ENCODE results near the gene CARD16. TPM values are rescaled to one million over a fixed set of nuclear protein-coding genes. Genes with fewer than 3 reads are reported as not detected.

CARD16 gene
- total RNA-seq (2022; extraction: Qiagen RNA extraction; ENCODE audit: low read depth), result 0.29 TPM in 1 of 5 replicates, not detected in the others

DNA sequence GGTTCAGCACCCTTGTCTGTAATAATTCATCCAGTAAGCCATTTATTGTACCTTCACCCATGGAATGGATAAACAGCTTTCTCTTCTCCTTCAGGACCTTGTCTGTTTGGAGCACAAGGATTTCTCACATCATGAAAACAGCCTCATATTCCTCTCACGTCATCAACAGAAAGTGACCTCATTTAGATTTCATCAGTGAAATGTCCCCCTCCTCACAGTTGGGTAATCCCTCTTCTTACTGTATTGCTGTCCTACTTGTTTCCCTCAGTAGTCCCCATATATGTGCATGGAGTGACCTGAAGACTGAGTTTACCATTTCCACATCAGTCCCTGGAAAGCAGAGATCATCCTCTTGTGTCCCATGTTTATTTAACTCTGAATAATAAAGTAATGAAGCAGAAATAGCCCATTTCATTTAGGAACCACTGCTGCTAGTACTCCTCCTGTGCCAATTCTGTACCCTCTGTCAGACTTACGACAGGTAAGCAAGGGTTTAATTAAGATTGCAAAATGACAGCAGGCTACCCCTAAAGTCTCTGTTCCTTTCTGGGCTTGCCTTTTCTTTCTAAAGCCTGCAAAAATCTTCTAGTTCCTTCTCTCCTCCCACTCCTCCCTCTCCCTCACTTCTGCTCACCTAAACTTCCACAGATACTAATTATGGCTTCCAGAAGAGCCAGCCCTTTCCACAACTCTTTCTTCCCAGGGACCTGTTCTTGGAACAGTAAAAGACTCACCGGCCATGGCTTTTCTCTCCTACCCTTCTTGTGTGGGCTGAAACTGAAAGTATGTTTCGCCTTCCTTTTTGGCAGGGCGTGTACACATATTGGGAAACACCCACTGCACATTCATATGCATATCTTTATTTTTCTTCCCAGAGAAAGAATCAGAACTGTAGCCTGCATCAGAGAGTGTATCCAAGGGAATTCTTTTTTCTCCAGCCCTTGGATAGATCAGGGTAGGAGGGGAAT, at the start of gene CARD16:
CARD16 (minus strand) TSS at position 779 of the 968 bp plus-strand sequence; CDS start at position 741, 38 bp downstream.

DNA sequence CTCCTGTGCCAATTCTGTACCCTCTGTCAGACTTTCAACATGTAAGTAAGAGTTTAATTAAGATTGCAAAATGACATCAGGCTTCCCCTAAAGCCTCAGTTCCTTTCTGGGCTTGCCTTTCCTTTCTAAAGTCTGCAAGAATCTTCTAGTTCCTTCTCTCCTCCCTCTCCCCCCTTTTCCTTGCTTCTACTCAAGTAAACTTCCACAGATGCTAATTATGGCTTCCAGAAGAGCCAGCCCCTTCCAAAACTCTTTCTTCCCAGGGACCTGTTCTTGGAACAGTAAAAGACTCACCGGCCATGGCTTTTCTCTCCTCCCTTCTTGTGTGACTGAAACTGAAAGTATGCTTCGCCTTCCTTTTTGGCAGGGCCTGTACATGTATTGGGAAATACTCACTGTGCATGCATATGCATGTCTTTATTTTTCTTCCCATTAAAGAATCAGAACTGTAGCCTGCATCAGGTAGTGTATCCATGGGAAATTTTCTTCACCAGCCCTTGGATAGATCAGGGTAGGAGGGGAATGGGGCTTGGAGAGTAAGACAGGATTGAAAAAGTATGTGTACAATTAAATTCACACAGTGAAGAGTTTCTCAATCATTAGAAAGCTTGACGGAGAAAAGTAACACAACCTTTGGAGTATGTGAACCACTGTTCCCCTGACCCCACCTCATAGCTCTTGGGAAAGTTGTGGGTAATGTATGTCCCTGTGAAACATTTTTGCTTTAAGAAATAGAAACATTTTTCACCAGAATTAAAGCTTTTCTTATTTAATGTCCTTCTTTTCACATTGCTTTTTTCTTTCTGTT, 10.1 kb downstream of the CARD16 start, which contains the start of gene CASP1:
CASP1 (minus strand) TSS at position 332 of the 808 bp plus-strand sequence; CDS start at position 301, 31 bp downstream.

DNA sequence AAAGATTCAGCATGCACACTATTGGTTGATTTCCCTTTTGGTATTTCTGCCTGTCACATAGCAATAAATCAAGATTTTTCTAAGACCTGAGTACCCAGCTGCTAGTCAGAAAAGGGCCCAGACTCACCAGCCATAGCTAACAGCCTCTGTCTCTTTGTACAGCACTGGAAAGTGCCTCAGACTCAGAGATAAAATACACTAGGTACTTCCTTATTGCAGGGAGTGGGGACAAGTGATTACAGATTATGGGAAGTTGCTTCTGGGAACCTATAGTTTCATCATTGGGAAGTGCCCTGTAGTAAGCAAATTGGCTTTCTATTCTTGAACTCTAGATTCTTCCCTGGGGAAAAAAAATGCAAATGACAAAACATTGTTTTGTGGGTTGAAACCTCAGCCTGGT, 22.1 kb downstream of the CARD16 start, which contains the start of gene CASP5:
CASP5 (minus strand) TSS at position 166 of the 400 bp plus-strand sequence; CDS start at position 134, 32 bp downstream.

Other genes starting within 250 kb of the CARD16 start
- gene CASP12, start 146.9 kb downstream of the CARD16 start, total RNA-seq (2022; extraction: Qiagen RNA extraction; ENCODE audit: low read depth), result not detected in 5 replicates
- 4.9 to 8.9 TPM (median 5.4 TPM) in 5 replicates for gene CASP4, start 76.8 kb downstream of the CARD16 start, total RNA-seq (2022; extraction: Qiagen RNA extraction; ENCODE audit: low read depth)
- gene CASP5, start 22.2 kb downstream of the CARD16 start, total RNA-seq (2022; extraction: Qiagen RNA extraction; ENCODE audit: low read depth), result not detected in 5 replicates
- gene CASP1, start 10.2 kb downstream of the CARD16 start, total RNA-seq (2022; extraction: Qiagen RNA extraction; ENCODE audit: low read depth), result 0.16 to 0.61 TPM (median 0.56 TPM) in 5 replicates
- not detected in 5 replicates for gene CARD18, start 94.4 kb upstream of the CARD16 start, total RNA-seq (2022; extraction: Qiagen RNA extraction; ENCODE audit: low read depth)

All from A549 treated with RU486 at 1 μM for 4 hours (cell line).